Stimulated activated CD8-positive, alpha-beta memory T cell treated with anti-CD3 and anti-CD28 coated beads, Interleukin-7, amount 100 ng/mL, for 1 hour (primary cell): ENCODE results near the gene ZNF549.

Experiments
- DNase-seq, 2 donors: peaks; one replicate each; pipeline ENCODE4 v3.0.0-alpha.2; 2020; ENCODE audit warnings: low read depth in 2 of 2

The ZNF549 gene

GRCh38 chr19:57566396-57567265, 39.5 kb downstream of the ZNF549 start:
- no peak for DNase-seq

GRCh38 chr19:57570707-57571106, 43.6 kb downstream of the ZNF549 start:
- DNase-seq = no peak

GRCh38 chr19:57572415-57572947, 45.3 kb downstream of the ZNF549 start:
- DNase-seq = no peak

- DNase-seq = no peak
Observed at GRCh38 chr19:57576661-57577060, 49.5 kb downstream of the ZNF549 start.

GRCh38 chr19:57578487-57579205, 51.5 kb downstream of the ZNF549 start, which contains the start of gene ZNF416:
Gene ZNF416 (minus strand): TSS chr19:57578911. CDS start chr19:57578704, 207 bp downstream.
- DNase-seq = peak; percentile 86 to 88

GRCh38 chr19:57583104-57583520, 56.0 kb downstream of the ZNF549 start:
- no peak for DNase-seq

GRCh38 chr19:57583521-57584416, 56.6 kb downstream of the ZNF549 start, which contains the start of gene ZIK1:
Gene ZIK1 (plus strand): TSS chr19:57584145. CDS start chr19:57584357, 212 bp downstream.
- DNase-seq = peak; percentile 61 to 76

- DNase-seq = no peak
Observed at GRCh38 chr19:57587529-57587928, 60.4 kb downstream of the ZNF549 start.

GRCh38 chr19:57599377-57599760, 72.2 kb downstream of the ZNF549 start:
- no peak for DNase-seq

- DNase-seq = peak; percentile 73 to 77
Observed at GRCh38 chr19:57599761-57600383, 72.7 kb downstream of the ZNF549 start, which contains the start of gene ZNF530. Gene ZNF530 (plus strand): TSS chr19:57599885. CDS start chr19:57604346, 4,461 bp downstream.

- no peak for DNase-seq
Observed at GRCh38 chr19:57606931-57607330, 79.8 kb downstream of the ZNF549 start.
